ENCODE measurements around the gene CTNND2.
"Not testable (repeated sequence)": the region's sequence is repeated elsewhere in the genome, so short reads cannot be mapped to it uniquely, and the experiment has no call there.

Gene CTNND2

GRCh38 chr5:11422342-11422741 is 481.9 kb downstream of the CTNND2 start:
- DNase-seq = no peak
- no peaks in the 10 kb centered on the region for H3K36me3 ChIP-seq (ENCODE audit: control insufficient read depth in 1 of 2, insufficient read depth in 2 of 2, low read depth in 1 of 2, low read length in 2 of 2)
- no peak overlapping the region for H3K9ac ChIP-seq (ENCODE audit: low read length)
- H2BK12ac ChIP-seq (ENCODE audit: low read length in 2 of 2) = no peak overlapping the region
- H3K14ac ChIP-seq (ENCODE audit: low read length in 2 of 2) = no peak overlapping the region
- H3K27me3 ChIP-seq (ENCODE audit: control insufficient read depth in 1 of 2, insufficient read depth in 1 of 2, low read length in 2 of 2) = no peaks in the 10 kb centered on the region
- H2BK15ac ChIP-seq (ENCODE audit: low read depth, poor library complexity, severe bottlenecking) = no peak overlapping the region
- WGBS = 92% methylated on average over 6 of the region's 6 CpGs
- no peak overlapping the region for H2BK120ac ChIP-seq (ENCODE audit: low read depth, low read length)
- H3K4me2 ChIP-seq (ENCODE audit: low read length, poor library complexity, severe bottlenecking) = no peak overlapping the region
- H2BK5ac ChIP-seq (ENCODE audit: low read depth, low read length, poor library complexity, severe bottlenecking) = no peak overlapping the region
- no peak overlapping the region for H3K27ac ChIP-seq (ENCODE audit: low read length, poor library complexity, severe bottlenecking)
- no peak overlapping the region for H2AK5ac ChIP-seq (ENCODE audit: low read length, severe bottlenecking)
- H4K91ac ChIP-seq (ENCODE audit: low read length) = no peak overlapping the region
- no peaks in the 10 kb centered on the region for H3K79me1 ChIP-seq (replicated peaks; ENCODE audit: low read length, poor library complexity, severe bottlenecking)
- H3K4ac ChIP-seq (ENCODE audit: low read depth in 1 of 2, low read length in 2 of 2) = no peak overlapping the region
- no peak overlapping the region for H2AFZ ChIP-seq (ENCODE audit: low read depth, low read length)
- no peaks in the 10 kb centered on the region for H3K4me1 ChIP-seq (ENCODE audit: control insufficient read depth, insufficient read depth, low read depth, low read length)
- no peak overlapping the region for H3K23ac ChIP-seq (ENCODE audit: low read length in 2 of 2)
- H3K18ac ChIP-seq (ENCODE audit: low read depth in 1 of 2, low read length in 2 of 2) = no peak overlapping the region
- H3K9me3 ChIP-seq (ENCODE audit: control insufficient read depth, low read length) = no peaks in the 10 kb centered on the region
- H3K4me3 ChIP-seq (ENCODE audit: insufficient read depth in 1 of 2, low read depth in 1 of 2, low read length in 2 of 2) = no peak overlapping the region
- H4K8ac ChIP-seq (ENCODE audit: low read length) = no peak overlapping the region

GRCh38 chr5:11420969-11421368 is 483.3 kb downstream of the CTNND2 start:
- Histone ChIP-seq H3K4me2 (ENCODE audit: low read length, poor library complexity, severe bottlenecking) (no peak overlapping the region), H4K8ac (ENCODE audit: low read length) (no peak overlapping the region), H2BK12ac (ENCODE audit: low read length in 2 of 2) (no peak overlapping the region), H3K4me1 (ENCODE audit: control insufficient read depth, insufficient read depth, low read depth, low read length) (no peaks in the 10 kb centered on the region), H3K9me3 (ENCODE audit: control insufficient read depth, low read length) (no peaks in the 10 kb centered on the region), H2BK5ac (ENCODE audit: low read depth, low read length, poor library complexity, severe bottlenecking) (no peak overlapping the region), H2BK120ac (ENCODE audit: low read depth, low read length) (no peak overlapping the region), H2BK15ac (ENCODE audit: low read depth, poor library complexity, severe bottlenecking) (no peak overlapping the region), H3K27me3 (ENCODE audit: control insufficient read depth in 1 of 2, insufficient read depth in 1 of 2, low read length in 2 of 2) (no peaks in the 10 kb centered on the region), H3K18ac (ENCODE audit: low read depth in 1 of 2, low read length in 2 of 2) (no peak overlapping the region), H3K9ac (ENCODE audit: low read length) (no peak overlapping the region), H3K4me3 (ENCODE audit: insufficient read depth in 1 of 2, low read depth in 1 of 2, low read length in 2 of 2) (no peak overlapping the region), H3K27ac (ENCODE audit: low read length, poor library complexity, severe bottlenecking) (no peak overlapping the region), H3K14ac (ENCODE audit: low read length in 2 of 2) (no peak overlapping the region), H3K23ac (ENCODE audit: low read length in 2 of 2) (no peak overlapping the region), H2AK5ac (ENCODE audit: low read length, severe bottlenecking) (no peak overlapping the region), H3K36me3 (ENCODE audit: control insufficient read depth in 1 of 2, insufficient read depth in 2 of 2, low read depth in 1 of 2, low read length in 2 of 2) (no peaks in the 10 kb centered on the region), H4K91ac (ENCODE audit: low read length) (no peak overlapping the region), H3K79me1 (replicated peaks; ENCODE audit: low read length, poor library complexity, severe bottlenecking) (no peaks in the 10 kb centered on the region), H2AFZ (ENCODE audit: low read depth, low read length) (no peak overlapping the region), H3K4ac (ENCODE audit: low read depth in 1 of 2, low read length in 2 of 2) (no peak overlapping the region)
- no peak for DNase-seq
- 71% methylated on average over 2 of the region's 2 CpGs for WGBS

GRCh38 chr5:11415751-11416150 is 488.5 kb downstream of the CTNND2 start:
- Histone ChIP-seq H3K27me3 (ENCODE audit: control insufficient read depth in 1 of 2, insufficient read depth in 1 of 2, low read length in 2 of 2) (no peaks in the 10 kb centered on the region), H2BK120ac (ENCODE audit: low read depth, low read length) (no peak overlapping the region), H2BK15ac (ENCODE audit: low read depth, poor library complexity, severe bottlenecking) (no peak overlapping the region), H3K4ac (ENCODE audit: low read depth in 1 of 2, low read length in 2 of 2) (no peak overlapping the region), H3K4me2 (ENCODE audit: low read length, poor library complexity, severe bottlenecking) (no peak overlapping the region), H2BK12ac (ENCODE audit: low read length in 2 of 2) (no peak overlapping the region), H2AK5ac (ENCODE audit: low read length, severe bottlenecking) (no peak overlapping the region), H3K9ac (ENCODE audit: low read length) (no peak overlapping the region), H3K9me3 (ENCODE audit: control insufficient read depth, low read length) (peaks cover 7% of the 10 kb centered on the region), H4K91ac (ENCODE audit: low read length) (no peak overlapping the region), H3K23ac (ENCODE audit: low read length in 2 of 2) (no peak overlapping the region), H3K18ac (ENCODE audit: low read depth in 1 of 2, low read length in 2 of 2) (no peak overlapping the region), H3K14ac (ENCODE audit: low read length in 2 of 2) (no peak overlapping the region), H3K36me3 (ENCODE audit: control insufficient read depth in 1 of 2, insufficient read depth in 2 of 2, low read depth in 1 of 2, low read length in 2 of 2) (no peaks in the 10 kb centered on the region), H2BK5ac (ENCODE audit: low read depth, low read length, poor library complexity, severe bottlenecking) (no peak overlapping the region), H2AFZ (ENCODE audit: low read depth, low read length) (no peak overlapping the region), H4K8ac (ENCODE audit: low read length) (no peak overlapping the region), H3K79me1 (replicated peaks; ENCODE audit: low read length, poor library complexity, severe bottlenecking) (no peaks in the 10 kb centered on the region), H3K4me3 (ENCODE audit: insufficient read depth in 1 of 2, low read depth in 1 of 2, low read length in 2 of 2) (no peak overlapping the region), H3K4me1 (ENCODE audit: control insufficient read depth, insufficient read depth, low read depth, low read length) (no peaks in the 10 kb centered on the region), H3K27ac (ENCODE audit: low read length, poor library complexity, severe bottlenecking) (no peak overlapping the region)
- no peak for DNase-seq
- 40% methylated on average over 3 of the region's 3 CpGs for WGBS

GRCh38 chr5:11414732-11415131 is 489.5 kb downstream of the CTNND2 start:
- not testable (repeated sequence) for H3K4me1 ChIP-seq (ENCODE audit: control insufficient read depth, insufficient read depth, low read depth, low read length); H3K36me3 ChIP-seq (ENCODE audit: control insufficient read depth in 1 of 2, insufficient read depth in 2 of 2, low read depth in 1 of 2, low read length in 2 of 2); H3K4me2 ChIP-seq (ENCODE audit: low read length, poor library complexity, severe bottlenecking); H3K4ac ChIP-seq (ENCODE audit: low read depth in 1 of 2, low read length in 2 of 2); H3K9ac ChIP-seq (ENCODE audit: low read length); H3K23ac ChIP-seq (ENCODE audit: low read length in 2 of 2); H3K14ac ChIP-seq (ENCODE audit: low read length in 2 of 2); H2AFZ ChIP-seq (ENCODE audit: low read depth, low read length); H3K9me3 ChIP-seq (ENCODE audit: control insufficient read depth, low read length); H3K27ac ChIP-seq (ENCODE audit: low read length, poor library complexity, severe bottlenecking); H2BK120ac ChIP-seq (ENCODE audit: low read depth, low read length); H2BK12ac ChIP-seq (ENCODE audit: low read length in 2 of 2); H4K91ac ChIP-seq (ENCODE audit: low read length); H4K8ac ChIP-seq (ENCODE audit: low read length); H2BK5ac ChIP-seq (ENCODE audit: low read depth, low read length, poor library complexity, severe bottlenecking); H3K4me3 ChIP-seq (ENCODE audit: insufficient read depth in 1 of 2, low read depth in 1 of 2, low read length in 2 of 2); H2BK15ac ChIP-seq (ENCODE audit: low read depth, poor library complexity, severe bottlenecking); DNase-seq; H3K79me1 ChIP-seq (replicated peaks; ENCODE audit: low read length, poor library complexity, severe bottlenecking); H2AK5ac ChIP-seq (ENCODE audit: low read length, severe bottlenecking); H3K27me3 ChIP-seq (ENCODE audit: control insufficient read depth in 1 of 2, insufficient read depth in 1 of 2, low read length in 2 of 2); H3K18ac ChIP-seq (ENCODE audit: low read depth in 1 of 2, low read length in 2 of 2)
- WGBS = 100% methylated on average over 1 of the region's 1 CpG
